Psoas muscle (tissue), 8 donors: Measurements from ENCODE around the gene OLFML2A. TPM values are rescaled to one million over a fixed set of nuclear protein-coding genes. Genes with fewer than 3 reads are reported as not detected.

Experiments
- ATAC-seq, 4 donors: fragments of 200-7000 bp; cut with Tn5 transposase; one replicate each; pipeline ENCODE4 v1.9.1; 2020; ENCODE audit warnings: moderate library complexity in 3 of 4, mild to moderate bottlenecking in 2 of 4
- DNase-seq, 2 donors: peaks; one replicate each; pipeline ENCODE4 v3.0.0-alpha.2; 2020
- H3K27ac ChIP-seq: fragments of 200-600 bp; one replicate; pipeline ENCODE4 v1.8.0; 2022
- H3K27me3 ChIP-seq, 3 donors: fragments of 200-600 bp in 1 of 3; one replicate each; pipeline versions ENCODE4 v1.6.1 to v1.8.0; 2013 to 2022; ENCODE audit warnings: low read length in 2 of 3, mild to moderate bottlenecking in 2 of 3, moderate library complexity in 1 of 3; ENCODE audit not compliant: insufficient read depth in 3 of 3
- H3K36me3 ChIP-seq, 2 donors: fragments of 200-600 bp in 1 of 2; one replicate each; pipeline versions ENCODE4 v1.6.1 to v1.8.0; 2013 to 2022; ENCODE audit warnings: low read depth in 1 of 2, mild to moderate bottlenecking in 1 of 2, moderate library complexity in 1 of 2; ENCODE audit not compliant: insufficient read depth in 1 of 2
- H3K4me1 ChIP-seq: fragments of 200-600 bp; one replicate; pipeline ENCODE4 v1.8.0; 2022
- H3K4me3 ChIP-seq: fragments of 200-600 bp; one replicate; pipeline ENCODE4 v1.8.0; 2022; ENCODE audit warnings: mild to moderate bottlenecking
- H3K9me3 ChIP-seq: fragments of 200-600 bp; one replicate; pipeline ENCODE4 v1.8.0; 2022
- WGBS, 3 donors: extraction: QIAGEN DNeasy Blood & Tissue Kit; methylation state at CpG; one replicate each; pipeline versions ENCODE4 v1.1.6 to v1.1.7; 2013; 5-methylcytosine and 5-hydroxymethylcytosine counted together
- intact Hi-C, 2 donors: fragments of 100-400 bp; cut with DNase I; formaldehyde crosslinking; loops; one replicate each; pipeline versions ENCODE4 v1.11.0 to v1.14.2; 2022
- polyA plus RNA-seq, 3 donors: library from polyadenylated mRNA; stranded (reverse); fragments of 200-250 nt; gene quantifications; one replicate each; pipeline ENCODE4 v1.2.3, GENCODE V29; 2013
- total RNA-seq, 4 donors: library from RNA; stranded (reverse); fragmentation: NEBNext Ultra II Directional in 2 of 4; extraction: Animal tissue kit (Norgen Biotek cat#: 25700) in 2 of 4; gene quantifications; one replicate each; pipeline versions ENCODE4 v1.2.1 to v1.2.4, GENCODE V29; 2021 to 2023
- TF ChIP-seq, protein P1 (sequence below): fragments of 200-600 bp; IDR thresholded peaks from one replicate; pipeline ENCODE4 v1.8.0; 2022; ENCODE audit warnings: antibody characterized with exemption
- donor health status: healthy with polysubstance abuse.
- donor health status: DM: no; HTN: no; CAD: no; lungs with moderate emphysema.
- donor health status: Bipolar disorder and iron deficiency.
- donor health status: healthy.
- donor health status: DM: yes; HTN: yes; CAD: no.
- donor health status: DM: no; HTN: no; CAD: no.
- donor health status: DM: no; HTN: no; CAD: no.
- donor health status: DM: yes; HTN: yes; CAD: no.

The OLFML2A gene
- total and polyA plus RNA-seq, 7 donors: 3.0 to 30.3 (median 7.1) TPM

GRCh38 chr9:124820698-124821623 is 44.0 kb downstream of the OLFML2A start:
- intact Hi-C loops: no loop called here
- Histone ChIP-seq H3K4me3 (no peak overlapping the region), H3K27me3 (no peaks in the 10 kb centered on the region), H3K36me3 (no peaks in the 10 kb centered on the region), H3K4me1 (no peaks in the 10 kb centered on the region), H3K9me3 (no peaks in the 10 kb centered on the region), H3K27ac (no peak overlapping the region)
- WGBS, 3 donors: 38 to 44% (median 38%) methylated on average over 12 of the region's 12 CpGs
- TF ChIP-seq, protein P1, sequence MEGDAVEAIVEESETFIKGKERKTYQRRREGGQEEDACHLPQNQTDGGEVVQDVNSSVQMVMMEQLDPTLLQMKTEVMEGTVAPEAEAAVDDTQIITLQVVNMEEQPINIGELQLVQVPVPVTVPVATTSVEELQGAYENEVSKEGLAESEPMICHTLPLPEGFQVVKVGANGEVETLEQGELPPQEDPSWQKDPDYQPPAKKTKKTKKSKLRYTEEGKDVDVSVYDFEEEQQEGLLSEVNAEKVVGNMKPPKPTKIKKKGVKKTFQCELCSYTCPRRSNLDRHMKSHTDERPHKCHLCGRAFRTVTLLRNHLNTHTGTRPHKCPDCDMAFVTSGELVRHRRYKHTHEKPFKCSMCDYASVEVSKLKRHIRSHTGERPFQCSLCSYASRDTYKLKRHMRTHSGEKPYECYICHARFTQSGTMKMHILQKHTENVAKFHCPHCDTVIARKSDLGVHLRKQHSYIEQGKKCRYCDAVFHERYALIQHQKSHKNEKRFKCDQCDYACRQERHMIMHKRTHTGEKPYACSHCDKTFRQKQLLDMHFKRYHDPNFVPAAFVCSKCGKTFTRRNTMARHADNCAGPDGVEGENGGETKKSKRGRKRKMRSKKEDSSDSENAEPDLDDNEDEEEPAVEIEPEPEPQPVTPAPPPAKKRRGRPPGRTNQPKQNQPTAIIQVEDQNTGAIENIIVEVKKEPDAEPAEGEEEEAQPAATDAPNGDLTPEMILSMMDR: no peak
- ATAC-seq (peak in 2 of 4 donors; percentile 14 to 25), DNase-seq (no peak)

DNA sequence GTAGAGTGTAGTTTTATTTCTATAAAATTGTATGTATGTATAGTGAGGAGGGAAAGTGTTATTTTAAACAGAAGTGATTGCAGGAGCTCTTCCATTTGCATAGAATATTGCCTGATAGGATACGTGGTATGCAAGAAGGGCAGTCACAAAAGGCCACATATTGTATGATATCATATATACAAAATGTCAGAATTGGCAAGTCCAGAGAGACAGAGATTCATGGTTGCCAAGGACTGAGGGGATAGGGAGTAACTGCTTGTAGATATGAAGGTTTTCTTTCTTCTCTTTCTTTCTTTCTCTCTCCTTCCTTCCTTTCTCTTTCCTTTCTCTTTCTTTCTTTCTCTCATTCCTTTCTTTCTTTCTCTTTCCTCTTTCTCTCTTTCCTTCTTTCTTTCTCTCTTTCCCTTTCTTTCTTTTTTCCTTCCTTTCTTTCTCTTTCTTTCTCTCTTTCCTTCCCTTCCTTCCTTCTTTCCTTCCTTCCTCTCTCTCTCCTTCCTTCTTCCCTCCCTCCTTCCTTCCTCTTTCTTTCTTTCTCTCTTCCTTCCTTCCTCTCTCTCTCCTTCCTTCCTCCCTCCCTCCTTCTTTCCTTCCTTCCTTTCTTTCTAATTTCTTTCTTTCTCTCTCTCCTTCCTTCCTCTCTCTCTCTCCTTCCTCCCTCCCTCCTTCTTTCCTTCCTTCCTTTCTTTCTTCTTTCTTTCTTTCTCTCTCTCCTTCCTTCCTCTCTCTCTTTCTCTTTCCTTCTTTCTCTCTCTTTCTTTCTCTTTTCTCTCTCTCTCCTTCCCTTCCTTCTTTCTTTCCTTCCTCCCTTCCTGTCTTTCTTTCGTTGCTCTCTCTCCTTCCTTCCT is 51.8 kb downstream of the OLFML2A start:
- Histone ChIP-seq H3K4me3 (no peak overlapping the region), H3K36me3 (no peaks in the 10 kb centered on the region), H3K27me3 (no peaks in the 10 kb centered on the region), H3K27ac (no peak overlapping the region), H3K4me1 (peaks cover 15% of the 10 kb centered on the region), H3K9me3 (no peaks in the 10 kb centered on the region)
- ATAC-seq: no peak
- DNase-seq: no peak
- TF ChIP-seq, protein P1: no peak
- intact Hi-C loops: no loop called here
- 56 to 63% (median 58%) methylated on average over 2 of the region's 2 CpGs for WGBS, 3 donors

GRCh38 chr9:124829334-124829669 is 52.4 kb downstream of the OLFML2A start:
- H3K36me3 ChIP-seq: no peaks in the 10 kb centered on the region
- intact Hi-C loops: no loop called here
- TF ChIP-seq, protein P1: no peak
- no peak overlapping the region for H3K4me3 ChIP-seq
- H3K9me3 ChIP-seq: no peaks in the 10 kb centered on the region
- WGBS, 3 donors: 56 to 61% (median 57%) methylated on average over 5 of the region's 5 CpGs
- DNase-seq: no peak
- peaks cover 15% of the 10 kb centered on the region for H3K4me1 ChIP-seq
- no peak overlapping the region for H3K27ac ChIP-seq
- no peaks in the 10 kb centered on the region for H3K27me3 ChIP-seq
- ATAC-seq: no peak

DNA sequence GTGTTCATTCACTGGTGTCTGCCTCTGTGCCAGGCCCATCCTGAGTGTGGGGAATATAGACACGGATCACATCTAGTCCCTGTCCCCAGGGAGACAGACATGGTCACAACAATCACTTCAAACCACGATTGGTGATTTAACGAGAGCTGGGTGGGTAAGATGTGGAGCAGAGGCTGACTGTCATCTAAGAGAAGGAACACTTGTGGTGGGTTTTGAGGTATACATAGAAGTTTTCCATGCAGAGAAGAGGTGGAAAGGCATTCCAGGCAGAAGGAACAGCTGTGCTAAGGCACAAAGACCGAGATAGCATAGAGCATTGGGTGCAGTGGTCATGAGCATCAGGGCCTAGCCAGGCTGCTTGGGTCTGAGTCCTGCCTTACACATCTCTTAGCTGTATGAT is 53.7 kb downstream of the OLFML2A start:
- no peaks in the 10 kb centered on the region for H3K9me3 ChIP-seq

More for the DNA sequence above, 53.7 kb downstream of the OLFML2A start:
- Histone ChIP-seq H3K4me1 (peaks cover 26% of the 10 kb centered on the region), H3K36me3 (no peaks in the 10 kb centered on the region), H3K4me3 (no peak overlapping the region), H3K27me3 (no peaks in the 10 kb centered on the region), H3K27ac (no peak overlapping the region)
- TF ChIP-seq, protein P1: no peak
- ATAC-seq (no peak), DNase-seq (no peak)
- intact Hi-C loops: no loop called here
- WGBS, 3 donors: 72 to 73% (median 73%) methylated on average over 4 of the region's 4 CpGs
